Heart left ventricle (tissue), 16 donors: ENCODE measurements around the gene ANKRD11. TPM values are rescaled to one million over a fixed set of nuclear protein-coding genes. Genes with fewer than 3 reads are reported as not detected.
"Not testable (repeated sequence)": the region's sequence is repeated elsewhere in the genome, so short reads cannot be mapped to it uniquely, and the experiment has no call there.

Experiments
- ATAC-seq, 4 donors: fragments of 200-7000 bp; cut with Tn5 transposase; one replicate each; pipeline ENCODE4 v1.9.1; 2020 to 2022; ENCODE audit warnings: moderate library complexity in 4 of 4, mild to moderate bottlenecking in 3 of 4, moderate number of reproducible peaks in 1 of 4
- DNase-seq, 5 donors: peaks; one replicate each; pipeline ENCODE4 v3.0.0-alpha.2; 2020
- H3K27ac ChIP-seq, 12 donors: fragments of 200-600 bp; sonication (generic) in 4 of 12; one replicate each; pipeline versions ENCODE4 v1.5.0 to v1.8.0; 2016 to 2022; ENCODE audit warnings: mild to moderate bottlenecking in 2 of 12
- H3K27me3 ChIP-seq, 9 donors: fragments of 200-600 bp; sonication (generic) in 2 of 9; one replicate each; pipeline versions ENCODE4 v1.5.1 to v1.8.0; 2016 to 2022; ENCODE audit warnings: mild to moderate bottlenecking in 3 of 9
- H3K36me3 ChIP-seq, 9 donors: fragments of 200-600 bp; sonication (generic) in 2 of 9; one replicate each; pipeline versions ENCODE4 v1.5.0 to v1.8.0; 2018 to 2022; ENCODE audit warnings: mild to moderate bottlenecking in 2 of 9
- H3K4me1 ChIP-seq, 12 donors: fragments of 200-600 bp; sonication (generic) in 4 of 12; one replicate each; pipeline versions ENCODE4 v1.5.0 to v1.8.0; 2016 to 2022; ENCODE audit warnings: mild to moderate bottlenecking in 3 of 12
- H3K4me3 ChIP-seq, 12 donors: fragments of 200-600 bp; sonication (generic) in 4 of 12; one replicate each; pipeline versions ENCODE4 v1.5.0 to v1.8.0; 2017 to 2022; ENCODE audit warnings: mild to moderate bottlenecking in 9 of 12, moderate library complexity in 4 of 12
- H3K9me3 ChIP-seq, 12 donors: fragments of 200-600 bp; sonication (generic) in 4 of 12; one replicate each; pipeline versions ENCODE4 v1.5.0 to v1.8.0; 2016 to 2022; ENCODE audit warnings: mild to moderate bottlenecking in 1 of 12
- CTCF ChIP-seq, 12 donors: fragments of 200-600 bp; sonication (generic) in 4 of 12; IDR thresholded peaks; one replicate each; pipeline versions ENCODE4 v1.5.0 to v1.8.0; 2018 to 2022; ENCODE audit warnings: antibody characterized with exemption in 12 of 12, mild to moderate bottlenecking in 5 of 12
- POLR2A ChIP-seq, 2 donors: fragments of 450-650 bp; IDR thresholded peaks; one replicate each; pipeline ENCODE4 v1.6.1; 2017; ENCODE audit warnings: antibody characterized with exemption in 2 of 2, mild to moderate bottlenecking in 2 of 2, moderate library complexity in 2 of 2
- WGBS, 4 donors: extraction: QIAGEN DNeasy Blood & Tissue Kit in 2 of 4; methylation state at CpG; one replicate each; pipeline versions ENCODE4 v1.1.5 to v1.1.7; 2013 to 2018; 5-methylcytosine and 5-hydroxymethylcytosine counted together
- intact Hi-C, 10 donors: fragments of 100-400 bp; cut with DNase I; formaldehyde crosslinking; loops; one replicate each; pipeline versions ENCODE4 v1.11.1 to v1.14.2; 2022
- polyA plus RNA-seq, 2 donors: library from polyadenylated mRNA; stranded (reverse); fragments of 200-250 nt; gene quantifications; one replicate each; pipeline ENCODE4 v1.2.3, GENCODE V29; 2013
- total RNA-seq, 9 donors: library from RNA; depleted of rRNA in 2 of 9; stranded (reverse); fragments of >200 nt in 2 of 9; fragmentation: NEBNext Ultra II Directional in 3 of 9; extraction: Animal tissue kit (Norgen Biotek cat#: 25700) in 3 of 9; gene quantifications; one replicate each; pipeline versions ENCODE4 v1.1.0 to v1.2.4, GENCODE V29; 2016 to 2023
- donor health status: ischemic (EF 13 %, LVEDD 7.1; RV severe dilation, severe dysfunction).
- donor health status: healthy with polysubstance abuse.
- donor health status: DM: no; HTN: yes; CAD: no.
- donor health status: DM: no; HTN: no; CAD: no.
- donor health status: ischemic (EF 25% LVEDD 6.9; RV normal size, moderate dysfunction).
- donor health status: ischemic (EF 25% LVEDD 5.7; RV mildly dilated, moderate dysfunction).
- donor health status: healthy.
- donor health status: DM: yes; HTN: yes; CAD: no.
- donor health status: ischemic (EF 35%, LVEDD 5.7; RV mildly dilated, moderate dysfunction).
- donor health status: nonischemic (EF 11% LVEDD 7.7; RV severe dilation, severe dysfunction).
- donor health status: DM: yes; HTN: yes; CAD: no.
- donor health status: PGD.
- donor health status: ischemic (EF 29% LVEDD 5.4; RV normal size, mild dysfunction).
- donor health status: nonischemic (EF 23%, LVEDD 6.1; RV moderate dilation, normal function).

ANKRD11 gene
- total and polyA plus RNA-seq, 11 donors: 53.6 to 123 (median 67.7) TPM

- Histone ChIP-seq H3K4me3 (no peak overlapping the region), H3K27me3 (no peaks in the 10 kb centered on the region), H3K9me3 (no peaks in the 10 kb centered on the region), H3K27ac (peak overlapping the region in 2 of 12 donors; percentile 86 to 97), H3K36me3 (peaks cover 0 to 38% (median 19%) of the 10 kb centered on the region in 9 donors), H3K4me1 (peaks cover 0 to 53% (median 29%) of the 10 kb centered on the region in 12 donors)
- TF ChIP-seq POLR2A (IDR thresholded peaks at IDR 0.05): no peak
- TF ChIP-seq CTCF (IDR thresholded peaks at IDR 0.05): no peak
- 84 to 91% (median 88%) methylated on average over 8 of the region's 8 CpGs for WGBS, 4 donors
- ATAC-seq: no peak
- DNase-seq: peak in 1 of 5 donors; percentile 36
- intact Hi-C loops: no loop called here
Measured at GRCh38 chr16:89303617-89304016, 186.7 kb downstream of the ANKRD11 start.

- intact Hi-C loops: no loop called here
- DNase-seq (no peak), ATAC-seq (peak in 1 of 4 donors; percentile 0)
- Histone ChIP-seq H3K27ac (peak overlapping the region; percentile 51 to 97 (median 86)), H3K36me3 (peaks cover 0 to 51% (median 19%) of the 10 kb centered on the region in 9 donors), H3K4me3 (no peak overlapping the region), H3K4me1 (peaks cover 0 to 72% (median 29%) of the 10 kb centered on the region in 12 donors), H3K27me3 (no peaks in the 10 kb centered on the region), H3K9me3 (no peaks in the 10 kb centered on the region)
- TF ChIP-seq CTCF (IDR thresholded peaks at IDR 0.05) (no peak), POLR2A (IDR thresholded peaks at IDR 0.05) (no peak)
- WGBS, 4 donors: 82 to 89% (median 86%) methylated on average over 9 of the region's 9 CpGs
Measured at GRCh38 chr16:89300976-89301360, 189.4 kb downstream of the ANKRD11 start.

GRCh38 chr16:89300311-89300975, 189.9 kb downstream of the ANKRD11 start:
- H3K27ac ChIP-seq: peak overlapping the region; percentile 51 to 97 (median 86)
- DNase-seq: peak in 4 of 5 donors; percentile 51 to 87 (median 64)
- H3K9me3 ChIP-seq: no peaks in the 10 kb centered on the region
- peaks cover 0 to 51% (median 19%) of the 10 kb centered on the region in 9 donors for H3K36me3 ChIP-seq
- intact Hi-C loops: no loop called here
- peak in 3 of 12 donors; percentile 16 to 26 (median 21) for TF ChIP-seq CTCF (IDR thresholded peaks at IDR 0.05)
- no peak for TF ChIP-seq POLR2A (IDR thresholded peaks at IDR 0.05)
- WGBS, 4 donors: 53 to 61% (median 58%) methylated on average over 17 to 21 of the region's 21 CpGs
- H3K4me3 ChIP-seq: no peak overlapping the region
- H3K27me3 ChIP-seq: no peaks in the 10 kb centered on the region
- H3K4me1 ChIP-seq: peaks cover 0 to 72% (median 29%) of the 10 kb centered on the region in 12 donors
- ATAC-seq: peak; percentile 81 to 86 (median 84)

- DNase-seq, H3K4me3 ChIP-seq, intact Hi-C loops, H3K27me3 ChIP-seq, H3K9me3 ChIP-seq, ATAC-seq: not testable (repeated sequence)
- Histone ChIP-seq H3K4me1 (peaks cover 0 to 81% (median 30%) of the 10 kb centered on the region in 12 donors), H3K27ac (peak overlapping the region in 6 of 12 donors; percentile 26 to 97 (median 88)), H3K36me3 (peaks cover 0 to 42% (median 14%) of the 10 kb centered on the region in 9 donors)
- 88 to 97% (median 94%) methylated on average over 4 to 10 of the region's 10 CpGs for WGBS, 4 donors
Measured at GRCh38 chr16:89299357-89300111, 190.8 kb downstream of the ANKRD11 start.
